HG03139 (cell line): ENCODE results near the gene NFAT5.
"Not testable (repeated sequence)": the region's sequence is repeated elsewhere in the genome, so short reads cannot be mapped to it uniquely, and the experiment has no call there.

Source experiments
- ATAC-seq: cut with Tn5 transposase; IDR thresholded peaks from one replicate; pipeline ENCODE4 v1.9.1; 2021; ENCODE audit not compliant: unreplicated experiment

Gene NFAT5

DNA sequence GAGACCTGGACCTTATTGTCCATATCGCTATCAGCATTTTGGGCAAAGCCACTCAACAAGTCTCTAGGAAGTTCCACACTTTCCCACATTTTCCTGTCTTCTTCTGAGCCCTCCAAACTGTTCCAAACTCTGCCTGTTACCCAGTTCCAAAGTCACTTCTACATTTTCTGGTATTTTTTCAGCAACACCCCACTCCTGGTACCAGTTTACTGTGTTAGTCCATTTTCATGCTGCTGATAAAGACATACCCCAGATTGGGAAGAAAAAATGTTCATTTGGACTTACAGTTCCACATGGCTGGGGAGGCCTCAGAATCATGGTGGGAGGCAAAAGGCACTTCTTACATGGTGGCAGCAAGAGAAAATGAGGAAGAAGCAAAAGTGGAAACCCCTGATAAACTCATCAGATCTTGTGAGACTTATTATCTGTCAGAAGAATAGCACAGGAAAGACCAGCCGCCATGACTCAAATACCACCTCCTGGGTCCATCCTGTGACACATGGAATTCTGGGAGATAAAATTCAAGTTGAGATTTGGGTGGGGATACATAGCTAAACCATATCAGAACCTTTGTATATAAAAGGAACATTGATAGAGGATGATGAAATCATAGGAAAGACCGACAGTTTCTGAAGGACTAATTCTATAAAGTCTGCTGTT, 71.6 kb downstream of the NFAT5 start:
- not testable (repeated sequence) for ATAC-seq

- not testable (repeated sequence) for ATAC-seq
These were observed 78.2 kb downstream of the NFAT5 start for GRCh38 chr16:69643997-69644396.

DNA sequence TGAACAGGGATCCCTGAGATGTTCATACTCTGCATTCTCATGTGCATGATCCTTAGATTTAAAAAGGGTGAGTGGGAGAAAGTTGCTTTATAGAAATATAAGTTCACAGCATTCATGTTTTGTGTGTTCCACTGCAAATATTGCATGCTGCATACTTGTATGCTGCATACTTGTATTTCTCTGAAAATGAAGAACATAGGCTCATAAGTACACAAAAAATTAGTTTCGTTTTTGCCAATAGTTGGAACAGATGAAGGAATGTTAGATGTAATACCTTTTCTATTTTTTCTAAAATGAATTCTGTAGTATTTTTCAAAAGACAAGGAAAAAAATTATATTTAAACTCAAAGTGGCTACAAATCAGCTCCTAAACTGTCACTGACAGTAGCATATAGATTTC, 79.0 kb downstream of the NFAT5 start:
- no peak for ATAC-seq

GRCh38 chr16:69647020-69647419, 81.3 kb downstream of the NFAT5 start:
- ATAC-seq = no peak

GRCh38 chr16:69651217-69651616, 85.5 kb downstream of the NFAT5 start:
- no peak for ATAC-seq

DNA sequence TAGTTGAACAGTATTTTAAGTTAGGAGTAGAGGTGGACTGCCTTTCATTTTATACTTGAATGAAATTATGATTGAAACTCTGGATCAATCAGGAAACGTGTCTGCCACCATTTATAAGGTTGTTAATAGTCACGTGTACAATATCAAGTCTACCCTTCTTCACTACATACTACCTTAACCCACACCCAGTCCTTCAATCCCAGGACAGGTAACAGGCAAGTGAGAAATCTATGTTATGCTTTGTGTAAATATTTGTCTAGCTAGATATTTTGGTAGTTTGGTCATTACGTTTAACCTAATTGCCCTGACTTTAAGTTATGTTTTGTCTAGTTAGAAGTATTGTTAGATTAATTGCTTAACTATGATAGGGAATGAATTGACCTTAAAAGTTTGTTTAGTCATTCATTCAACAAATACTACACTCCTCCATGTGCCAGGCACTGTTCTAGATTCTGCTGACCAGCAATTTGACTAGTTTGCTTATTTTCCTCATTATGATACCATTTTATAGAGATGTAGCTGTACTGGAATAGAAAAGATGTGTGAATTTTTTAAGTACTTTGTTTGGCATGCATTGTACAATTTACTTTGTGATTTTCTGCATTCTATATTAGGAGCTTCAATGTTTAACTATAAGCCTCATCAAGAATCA, 88.6 kb downstream of the NFAT5 start:
- ATAC-seq = no peak

- no peak for ATAC-seq
These were observed 94.4 kb downstream of the NFAT5 start for GRCh38 chr16:69660166-69660565.

GRCh38 chr16:69662901-69663300, 97.1 kb downstream of the NFAT5 start:
- no peak for ATAC-seq

GRCh38 chr16:69663846-69664245, 98.1 kb downstream of the NFAT5 start:
- no peak for ATAC-seq

DNA sequence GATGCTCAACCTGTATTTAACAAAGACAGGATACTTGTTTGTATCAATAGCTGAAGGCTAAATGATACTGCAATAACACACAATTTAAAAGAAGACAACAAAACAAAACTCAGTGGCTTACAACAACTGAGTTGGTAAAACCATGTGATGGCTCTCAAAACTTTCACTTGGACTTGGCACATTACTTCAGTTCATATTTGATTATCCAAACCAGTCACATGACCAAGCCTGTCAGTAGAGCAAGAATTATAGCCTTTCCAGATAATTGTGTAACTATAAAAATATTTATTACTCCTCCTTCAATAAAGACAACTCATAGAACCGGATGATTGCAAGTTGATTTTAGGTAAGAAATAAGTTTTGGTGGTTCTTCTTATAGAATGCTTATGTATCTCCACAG, 103.8 kb downstream of the NFAT5 start:
- ATAC-seq = no peak

DNA sequence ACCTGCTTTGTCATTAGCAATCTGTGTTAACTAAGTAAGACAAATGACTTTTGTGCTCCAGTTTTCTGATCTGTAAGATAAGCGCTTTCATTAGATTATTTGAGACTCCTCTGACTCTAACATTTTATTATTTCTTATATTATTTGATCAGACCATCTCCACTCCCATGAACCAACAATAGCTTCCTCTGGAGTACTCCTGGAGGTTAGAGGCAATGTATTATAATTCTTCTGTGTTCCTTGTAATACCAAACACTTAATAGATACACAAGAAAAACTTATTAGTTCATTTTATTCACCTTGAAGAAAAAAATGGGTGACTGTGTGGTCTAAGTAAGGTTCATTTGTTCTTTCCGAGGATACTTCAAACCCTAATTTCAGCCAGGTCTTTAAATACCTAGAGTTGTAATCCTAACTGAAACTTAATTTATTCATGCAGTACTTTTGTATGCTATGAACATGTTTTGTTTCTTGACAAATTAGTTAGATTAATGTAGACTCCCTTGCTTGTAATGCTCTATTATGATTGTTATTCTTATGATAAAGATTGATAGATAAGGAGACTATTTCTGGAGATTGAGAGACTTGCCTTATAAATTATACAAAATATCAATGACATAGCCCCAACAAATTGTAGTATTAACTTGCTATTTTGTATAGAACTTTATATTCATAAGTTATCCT, 106.7 kb downstream of the NFAT5 start:
- ATAC-seq = no peak

DNA sequence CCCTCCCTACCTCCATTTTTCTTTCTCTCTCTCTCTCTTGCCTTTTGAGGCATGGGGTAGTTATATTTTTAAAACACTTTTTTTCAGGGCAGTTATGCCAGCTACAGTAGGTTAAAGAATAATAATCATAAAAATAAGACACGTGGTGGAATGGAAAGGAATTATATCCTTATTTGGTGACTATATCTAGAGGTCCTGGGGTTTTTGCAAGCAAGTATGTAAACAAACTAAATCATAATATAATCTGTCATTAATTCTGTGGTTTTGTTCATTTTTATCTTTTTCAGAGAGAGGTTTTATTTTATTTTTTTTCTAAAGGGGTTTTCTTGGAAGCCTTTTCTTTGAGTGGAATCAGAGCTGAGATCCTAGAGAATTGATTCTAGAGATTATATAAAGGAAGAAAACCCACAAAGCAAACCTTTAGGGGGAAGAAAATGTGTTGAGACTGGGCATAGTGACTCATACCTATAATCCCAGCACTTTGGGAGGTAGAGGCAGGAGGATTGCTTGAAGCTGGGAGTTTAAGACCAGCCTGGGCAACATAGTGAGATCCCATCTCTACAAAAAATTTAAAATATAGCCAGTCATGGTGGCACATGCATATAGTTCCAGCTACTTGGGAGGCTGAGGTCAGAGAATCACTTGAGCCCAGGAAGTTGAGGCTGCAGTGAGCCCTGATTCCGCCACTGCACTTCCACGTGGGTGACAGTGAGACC, 107.4 kb downstream of the NFAT5 start:
- no peak for ATAC-seq

GRCh38 chr16:69680358-69680757, 114.6 kb downstream of the NFAT5 start:
- ATAC-seq = no peak

DNA sequence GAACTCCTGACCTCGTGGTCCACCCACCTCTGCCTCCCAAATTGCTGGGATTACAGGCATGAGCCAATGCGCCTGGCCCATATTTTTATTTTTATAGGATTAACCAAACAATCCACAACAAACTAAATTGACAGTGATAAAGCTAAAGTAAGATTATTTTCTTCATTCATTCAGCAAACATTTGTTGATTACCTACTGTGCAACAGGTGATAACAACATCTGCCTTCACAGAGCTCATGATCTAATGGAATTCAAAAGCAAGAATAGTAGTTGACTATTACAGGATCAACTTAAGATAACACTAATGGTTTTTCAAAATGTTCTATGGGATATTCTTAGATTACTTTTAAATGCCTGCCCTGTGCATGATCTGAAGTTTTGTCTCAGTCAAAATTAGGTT, 122.8 kb downstream of the NFAT5 start:
- no peak for ATAC-seq

DNA sequence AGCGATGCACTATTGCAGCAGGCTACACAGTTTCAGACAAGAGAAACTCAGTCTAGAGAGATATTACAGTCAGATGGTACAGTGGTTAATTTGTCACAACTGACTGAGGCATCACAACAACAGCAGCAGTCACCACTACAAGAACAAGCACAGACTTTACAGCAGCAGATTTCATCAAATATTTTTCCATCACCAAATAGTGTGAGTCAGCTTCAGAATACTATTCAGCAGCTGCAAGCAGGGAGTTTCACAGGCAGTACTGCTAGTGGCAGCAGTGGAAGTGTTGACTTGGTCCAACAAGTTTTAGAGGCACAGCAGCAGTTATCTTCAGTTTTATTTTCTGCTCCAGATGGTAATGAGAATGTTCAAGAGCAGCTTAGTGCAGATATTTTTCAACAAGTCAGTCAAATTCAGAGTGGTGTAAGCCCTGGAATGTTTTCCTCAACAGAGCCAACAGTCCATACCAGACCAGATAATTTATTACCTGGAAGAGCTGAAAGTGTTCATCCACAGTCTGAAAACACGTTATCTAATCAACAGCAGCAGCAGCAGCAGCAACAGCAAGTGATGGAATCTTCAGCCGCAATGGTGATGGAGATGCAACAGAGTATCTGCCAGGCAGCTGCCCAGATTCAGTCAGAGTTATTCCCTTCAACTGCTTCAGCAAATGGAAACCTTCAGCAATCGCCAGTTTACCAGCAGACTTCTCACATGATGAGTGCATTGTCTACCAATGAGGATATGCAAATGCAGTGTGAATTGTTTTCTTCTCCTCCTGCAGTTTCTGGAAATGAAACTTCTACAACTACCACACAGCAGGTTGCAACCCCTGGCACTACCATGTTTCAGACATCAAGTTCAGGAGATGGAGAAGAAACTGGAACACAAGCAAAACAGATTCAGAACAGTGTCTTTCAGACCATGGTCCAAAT, 126.5 kb downstream of the NFAT5 start:
- no peak for ATAC-seq

- ATAC-seq = no peak
These were observed 128.2 kb downstream of the NFAT5 start for GRCh38 chr16:69693916-69694315.

- ATAC-seq = no peak
These were observed 132.6 kb downstream of the NFAT5 start for GRCh38 chr16:69698404-69698803.

DNA sequence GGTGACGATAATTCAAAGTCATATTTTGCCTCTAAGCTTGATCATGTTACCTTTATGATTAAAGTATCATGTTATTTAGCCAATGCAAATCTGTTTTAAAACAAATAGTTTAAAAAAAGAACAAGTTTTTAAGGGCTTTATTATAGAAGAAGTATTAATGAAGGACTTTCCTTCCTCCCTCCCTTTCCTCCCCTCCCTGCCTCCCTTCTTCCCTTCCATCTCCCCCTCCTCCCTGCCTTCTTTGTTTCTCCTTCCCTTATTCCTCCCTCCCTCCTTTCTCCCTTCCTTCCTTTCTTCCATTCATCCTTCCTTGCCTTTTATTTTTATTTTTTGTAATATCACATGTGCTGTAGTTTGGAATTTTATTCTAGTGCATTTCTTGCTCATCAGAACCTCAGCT, 134.1 kb downstream of the NFAT5 start:
- ATAC-seq = no peak

DNA sequence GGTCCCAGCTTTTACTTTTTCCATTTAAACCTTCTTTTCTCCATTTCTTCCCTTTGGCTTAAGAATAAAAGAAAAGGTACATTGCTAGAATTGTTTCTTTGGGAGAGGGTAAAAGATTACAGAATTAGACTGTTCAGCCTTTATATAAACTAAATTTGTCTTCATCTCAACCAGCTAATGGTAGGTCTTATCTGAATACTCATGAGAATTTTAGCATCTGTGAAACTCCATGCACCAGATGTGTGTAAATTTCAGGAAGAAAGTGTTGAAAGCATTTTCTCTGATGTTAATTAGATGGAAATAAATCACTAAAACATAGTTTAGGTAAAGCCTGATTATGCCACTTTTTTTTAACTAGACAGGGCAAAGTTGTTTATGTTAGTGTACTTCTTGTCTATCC, 135.7 kb downstream of the NFAT5 start:
- ATAC-seq = no peak

GRCh38 chr16:69701866-69702265, 136.1 kb downstream of the NFAT5 start:
- no peak for ATAC-seq

DNA sequence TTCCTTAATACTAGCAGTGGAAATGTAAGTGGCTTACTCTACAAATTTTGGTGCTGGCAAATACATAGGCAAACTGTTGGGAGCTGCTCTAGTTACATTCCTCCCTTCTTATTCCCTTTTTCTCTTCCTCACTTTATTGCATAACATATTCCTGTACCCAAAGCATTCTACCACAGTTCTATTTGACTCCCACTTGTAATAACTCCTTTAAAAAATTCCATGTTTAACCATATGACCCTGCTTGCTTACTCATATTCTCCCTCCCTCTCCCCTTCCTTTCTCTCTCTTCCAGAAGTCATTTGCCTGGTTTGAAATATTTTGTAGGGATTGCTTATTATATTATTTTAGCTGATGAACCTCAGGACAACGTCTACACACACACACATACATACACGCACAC, 137.9 kb downstream of the NFAT5 start:
- ATAC-seq = no peak
